Activated B cell treated with CpG ODN at 0.5 μM for 24 hours (primary cell): ENCODE results near the gene VARS1. TPM values are rescaled to one million over a fixed set of nuclear protein-coding genes. Genes with fewer than 3 reads are reported as not detected.
"Not testable (repeated sequence)": the region's sequence is repeated elsewhere in the genome, so short reads cannot be mapped to it uniquely, and the experiment has no call there.

Experiments
- ATAC-seq: fragments of 200-7000 bp; cut with Tn5 transposase; one replicate; pipeline ENCODE4 v1.10.0; 2021; ENCODE audit warnings: low read depth, mild to moderate bottlenecking, moderate library complexity
- CTCF ChIA-PET: fragments of 350-600 bp; sonication (Branson Sonifier 250); formaldehyde crosslinking; loops from one replicate; lab custom pipeline; 2021; ENCODE audit warnings: antibody characterized with exemption; lab: Charles Lee
- POLR2A ChIA-PET: fragments of 350-600 bp; sonication (Branson Sonifier 250); formaldehyde crosslinking; loops from one replicate; lab custom pipeline; 2021; ENCODE audit warnings: antibody characterized with exemption; lab: Charles Lee
- DNase-seq: peaks from one replicate; pipeline ENCODE4 v3.0.0; 2022
- H3K27ac Mint-ChIP-seq: one replicate; pipeline ENCODE4 v1.8.0; 2020; ENCODE audit warnings: mixed read lengths
- H3K27me3 Mint-ChIP-seq: one replicate; pipeline ENCODE4 v1.8.0; 2021; ENCODE audit warnings: mixed read lengths
- H3K36me3 Mint-ChIP-seq: one replicate; pipeline ENCODE4 v1.8.0; 2021; ENCODE audit warnings: low read depth, mixed read lengths
- H3K4me1 Mint-ChIP-seq: one replicate; pipeline ENCODE4 v1.8.0; 2021; ENCODE audit warnings: mixed read lengths
- H3K4me3 Mint-ChIP-seq: one replicate; pipeline ENCODE4 v1.8.0; 2020; ENCODE audit warnings: mild to moderate bottlenecking, mixed read lengths
- H3K9me3 Mint-ChIP-seq: one replicate; pipeline ENCODE4 v1.8.0; 2020; ENCODE audit warnings: mixed read lengths
- CTCF ChIP-seq: fragments of 200-600 bp; IDR thresholded peaks from one replicate; pipeline ENCODE4 v1.8.0; 2022; ENCODE audit warnings: antibody characterized with exemption, mild to moderate bottlenecking
- intact Hi-C: fragments of 100-400 bp; cut with micrococcal nuclease; formaldehyde crosslinking; loops from one replicate; pipeline ENCODE4 v1.15.1; 2024
- total RNA-seq: library from RNA; stranded (reverse); gene quantifications from 2 replicates; pipeline ENCODE4 v1.2.3, GENCODE V29; 2022

Gene VARS1
- total RNA-seq, 1 donor from 2014 or later = 140 TPM

GRCh38 chr6:31819871-31820299 is 24.3 kb upstream of the VARS1 start:
- ChIA-PET CTCF (interaction anchor here (0.6 kb wide), 1 partner anchor 84 kb away, joined by 3 read pairs; no protein-coding TSS in a partner anchor), POLR2A (interaction anchor here (0.6 to 1.0 kb wide), 2 partner anchors 13 to 97 kb away, joined by 3 to 8 read pairs; partner anchors contain the start of genes LSM2 and MPIG6B)
- Mint-ChIP-seq H3K4me1 (peaks cover 31% of the 10 kb centered on the region), H3K9me3 (no peaks in the 10 kb centered on the region), H3K27ac (peak overlapping the region; percentile 50), H3K4me3 (peak overlapping the region; percentile 29), H3K27me3 (no peaks in the 10 kb centered on the region), H3K36me3 (peaks cover 1% of the 10 kb centered on the region)
- no peak for DNase-seq
- intact Hi-C loops = no loop called here
- no peak for ATAC-seq
- TF ChIP-seq CTCF = no peak

- Mint-ChIP-seq H3K27ac (peak overlapping the region; percentile 46), H3K4me1 (peaks cover 41% of the 10 kb centered on the region), H3K4me3 (peak overlapping the region; percentile 52)
- H3K9me3 Mint-ChIP-seq, CTCF ChIA-PET, ATAC-seq, intact Hi-C loops, H3K27me3 Mint-ChIP-seq, DNase-seq, H3K36me3 Mint-ChIP-seq: not testable (repeated sequence)
- POLR2A ChIA-PET = interaction anchor here (1.0 to 1.5 kb wide), 6 partner anchors 9 to 115 kb away, joined by 3 to 7 read pairs (median 4); partner anchors contain the start of genes ABHD16A, DDAH2, HSPA1B and LSM2
These were observed 22.5 kb upstream of the VARS1 start for GRCh38 chr6:31817929-31818511.

- H3K27me3 Mint-ChIP-seq, CTCF ChIA-PET, H3K9me3 Mint-ChIP-seq, DNase-seq, intact Hi-C loops, ATAC-seq, H3K36me3 Mint-ChIP-seq: not testable (repeated sequence)
- POLR2A ChIA-PET = interaction anchor here (1.0 to 1.5 kb wide), 6 partner anchors 10 to 114 kb away, joined by 3 to 7 read pairs (median 4); partner anchors contain the start of genes ABHD16A, DDAH2, HSPA1B and LSM2
- Mint-ChIP-seq H3K4me1 (peaks cover 40% of the 10 kb centered on the region), H3K27ac (peak overlapping the region; percentile 46), H3K4me3 (peak overlapping the region; percentile 52)
These were observed 21.8 kb upstream of the VARS1 start for GRCh38 chr6:31817133-31817928.

- peaks cover 30% of the 10 kb centered on the region for H3K4me1 Mint-ChIP-seq
These were observed 19.7 kb upstream of the VARS1 start, which contains the start of the genes HSPA1A and HSPA1L for GRCh38 chr6:31815025-31815838. TSS of gene HSPA1A (plus strand) at chr6:31815543. CDS start at chr6:31815757, 214 bp downstream. TSS of gene HSPA1L (minus strand) at chr6:31815283. CDS start at chr6:31811972, 3,311 bp downstream.

More at GRCh38 chr6:31815025-31815838, 19.7 kb upstream of the VARS1 start, which contains the start of the genes HSPA1A and HSPA1L:
- peak; percentile 59 for DNase-seq
- H3K27ac Mint-ChIP-seq = peak within 1 kb of the TSS; percentile 90
- ATAC-seq = peak; percentile 49
- no peak for TF ChIP-seq CTCF
- peaks cover 8% of the 10 kb centered on the region for H3K36me3 Mint-ChIP-seq
- no peaks in the 10 kb centered on the region for H3K27me3 Mint-ChIP-seq
- intact Hi-C loops = loop anchor here (2.0 kb wide), 3 partner anchors 16 to 86 kb away; partner anchors contain the start of gene DDAH2
- ChIA-PET POLR2A (interaction anchor here (0.6 to 3.3 kb wide), 30 partner anchors 9 to 274 kb away, joined by 3 to 42 read pairs (median 8); partner anchors contain the start of genes ABHD16A, BAG6, CLIC1 and DDAH2), CTCF (interaction anchor here (0.6 to 2.0 kb wide), 8 partner anchors 8 to 204 kb away, joined by 3 to 10 read pairs (median 4); partner anchors contain the start of genes LSM2 and VARS1)
- no peaks in the 10 kb centered on the region for H3K9me3 Mint-ChIP-seq
- peak within 1 kb of the TSS; percentile 91 for H3K4me3 Mint-ChIP-seq
